Measurements from ENCODE around the gene DAPK2.

The DAPK2 gene

GRCh38 chr15:63943829-63944680 is 102.2 kb downstream of the DAPK2 start:
- Mint-ChIP-seq H3K4me3 (no peak overlapping the region), H3K36me3 (no peaks in the 10 kb centered on the region), H3K27me3 (no peaks in the 10 kb centered on the region), H3K27ac (no peak overlapping the region), H3K4me1 (ENCODE audit: low read depth) (peaks cover 20% of the 10 kb centered on the region), H3K9me3 (ENCODE audit: low read depth) (no peaks in the 10 kb centered on the region)

DNA sequence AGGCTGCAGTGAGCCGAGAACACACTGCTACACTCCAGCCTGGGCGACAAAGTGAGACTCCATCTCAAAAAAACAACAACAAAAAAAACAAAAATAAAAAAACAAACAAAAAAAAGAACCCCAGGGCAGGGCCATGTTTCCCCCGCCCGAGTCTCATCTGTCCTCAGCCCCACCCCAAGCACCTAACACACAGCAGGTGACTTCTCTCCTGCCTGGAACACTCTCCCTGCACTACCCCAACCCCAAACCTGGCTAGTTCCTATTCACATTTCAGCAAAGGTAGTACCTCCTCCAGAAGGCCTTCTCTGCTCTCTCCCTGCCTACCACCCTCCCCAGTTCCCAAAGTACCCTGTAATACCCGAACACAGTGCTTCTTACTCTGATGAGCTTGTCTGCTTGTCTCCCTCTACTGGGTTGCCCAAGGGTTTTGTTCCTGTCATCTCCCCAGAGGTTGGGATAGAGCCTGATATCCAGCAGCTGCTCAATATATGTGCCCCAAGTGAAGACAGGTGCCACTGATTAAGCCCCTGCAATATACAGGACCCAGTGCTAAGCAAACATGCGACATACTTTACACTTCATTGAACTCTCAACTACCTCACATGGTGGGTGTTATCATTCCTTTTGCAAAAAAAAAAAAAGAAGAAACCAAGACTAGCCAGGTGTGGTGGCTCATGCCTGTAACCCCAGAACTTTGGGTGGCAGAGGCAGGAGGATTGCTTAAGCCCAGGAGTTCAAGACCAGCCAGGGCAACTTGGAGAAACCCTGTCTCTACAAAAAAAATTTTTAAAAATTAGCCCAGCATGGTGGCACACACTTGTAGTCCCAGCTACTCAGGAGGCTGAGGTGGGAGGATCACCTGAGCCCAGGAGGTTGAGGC is 103.6 kb downstream of the DAPK2 start:
- no peak overlapping the region for H3K27ac Mint-ChIP-seq
- H3K4me1 Mint-ChIP-seq (ENCODE audit: low read depth), result peaks cover 33% of the 10 kb centered on the region
- no peaks in the 10 kb centered on the region for H3K9me3 Mint-ChIP-seq (ENCODE audit: low read depth)
- no peaks in the 10 kb centered on the region for H3K36me3 Mint-ChIP-seq
- no peak overlapping the region for H3K4me3 Mint-ChIP-seq
- no peaks in the 10 kb centered on the region for H3K27me3 Mint-ChIP-seq

- Mint-ChIP-seq H3K27ac (no peak overlapping the region), H3K36me3 (no peaks in the 10 kb centered on the region), H3K4me3 (no peak overlapping the region), H3K9me3 (ENCODE audit: low read depth) (no peaks in the 10 kb centered on the region), H3K4me1 (ENCODE audit: low read depth) (peaks cover 36% of the 10 kb centered on the region), H3K27me3 (no peaks in the 10 kb centered on the region)
Observed at GRCh38 chr15:63941698-63942465, 104.4 kb downstream of the DAPK2 start.

- H3K4me3 Mint-ChIP-seq, result no peak overlapping the region
- H3K27me3 Mint-ChIP-seq, result no peaks in the 10 kb centered on the region
- peaks cover 36% of the 10 kb centered on the region for H3K4me1 Mint-ChIP-seq (ENCODE audit: low read depth)
- no peaks in the 10 kb centered on the region for H3K9me3 Mint-ChIP-seq (ENCODE audit: low read depth)
- H3K36me3 Mint-ChIP-seq, result no peaks in the 10 kb centered on the region
- H3K27ac Mint-ChIP-seq, result no peak overlapping the region
Observed at GRCh38 chr15:63940966-63941620, 105.2 kb downstream of the DAPK2 start.

GRCh38 chr15:63939531-63940130 is 106.7 kb downstream of the DAPK2 start:
- Mint-ChIP-seq H3K4me3 (peak overlapping the region; percentile 18), H3K36me3 (no peaks in the 10 kb centered on the region), H3K27ac (peak overlapping the region; percentile 74), H3K27me3 (no peaks in the 10 kb centered on the region), H3K9me3 (ENCODE audit: low read depth) (no peaks in the 10 kb centered on the region), H3K4me1 (ENCODE audit: low read depth) (peaks cover 33% of the 10 kb centered on the region)

GRCh38 chr15:63938486-63939061 is 107.7 kb downstream of the DAPK2 start:
- H3K36me3 Mint-ChIP-seq, result no peaks in the 10 kb centered on the region

DNA sequence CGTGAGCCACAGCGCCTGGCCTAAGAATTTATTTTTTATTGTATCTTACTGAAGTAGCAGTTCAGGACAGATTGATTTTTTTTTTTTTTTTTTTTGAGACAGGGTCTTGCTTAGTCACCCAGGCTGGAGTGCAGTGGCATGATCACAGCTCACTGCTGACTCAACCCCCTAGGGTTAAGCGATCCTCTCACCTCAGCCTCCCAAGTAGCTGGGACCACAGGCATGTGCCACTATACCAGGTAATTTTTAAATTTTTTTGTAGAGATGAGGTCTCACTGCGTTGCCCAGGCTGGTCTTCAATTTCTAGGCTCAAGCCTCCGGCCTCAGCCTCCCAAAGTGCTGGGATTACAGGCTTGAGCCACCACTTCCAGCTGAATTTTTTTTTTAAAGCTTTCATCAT is 112.8 kb downstream of the DAPK2 start:
- H3K27ac Mint-ChIP-seq, result no peak overlapping the region
- no peaks in the 10 kb centered on the region for H3K27me3 Mint-ChIP-seq
- H3K4me1 Mint-ChIP-seq (ENCODE audit: low read depth), result peaks cover 10% of the 10 kb centered on the region
- no peak overlapping the region for H3K4me3 Mint-ChIP-seq
- no peaks in the 10 kb centered on the region for H3K36me3 Mint-ChIP-seq
- H3K9me3 Mint-ChIP-seq (ENCODE audit: low read depth), result no peaks in the 10 kb centered on the region

More at GRCh38 chr15:63938486-63939061, 107.7 kb downstream of the DAPK2 start:
- peaks cover 33% of the 10 kb centered on the region for H3K4me1 Mint-ChIP-seq (ENCODE audit: low read depth)
- H3K27ac Mint-ChIP-seq, result peak overlapping the region; percentile 58
- no peaks in the 10 kb centered on the region for H3K9me3 Mint-ChIP-seq (ENCODE audit: low read depth)
- no peaks in the 10 kb centered on the region for H3K27me3 Mint-ChIP-seq
- peak overlapping the region; percentile 18 for H3K4me3 Mint-ChIP-seq

- H3K27me3 Mint-ChIP-seq, result no peaks in the 10 kb centered on the region
- no peaks in the 10 kb centered on the region for H3K9me3 Mint-ChIP-seq (ENCODE audit: low read depth)
- H3K36me3 Mint-ChIP-seq, result no peaks in the 10 kb centered on the region
- no peak overlapping the region for H3K4me3 Mint-ChIP-seq
- H3K27ac Mint-ChIP-seq, result no peak overlapping the region
- H3K4me1 Mint-ChIP-seq (ENCODE audit: low read depth), result no peaks in the 10 kb centered on the region
Observed at GRCh38 chr15:63931556-63931955, 114.7 kb downstream of the DAPK2 start.

GRCh38 chr15:63930034-63930433 is 116.3 kb downstream of the DAPK2 start:
- no peak overlapping the region for H3K27ac Mint-ChIP-seq
- H3K9me3 Mint-ChIP-seq (ENCODE audit: low read depth), result no peaks in the 10 kb centered on the region
- no peaks in the 10 kb centered on the region for H3K27me3 Mint-ChIP-seq

GRCh38 chr15:63928185-63928842 is 118.0 kb downstream of the DAPK2 start:
- H3K4me3 Mint-ChIP-seq, result no peak overlapping the region
- H3K36me3 Mint-ChIP-seq, result no peaks in the 10 kb centered on the region
- H3K4me1 Mint-ChIP-seq (ENCODE audit: low read depth), result no peaks in the 10 kb centered on the region
- H3K27me3 Mint-ChIP-seq, result no peaks in the 10 kb centered on the region
- H3K9me3 Mint-ChIP-seq (ENCODE audit: low read depth), result no peaks in the 10 kb centered on the region
- no peak overlapping the region for H3K27ac Mint-ChIP-seq

More at GRCh38 chr15:63930034-63930433, 116.3 kb downstream of the DAPK2 start:
- Mint-ChIP-seq H3K4me1 (ENCODE audit: low read depth) (no peaks in the 10 kb centered on the region), H3K36me3 (no peaks in the 10 kb centered on the region), H3K4me3 (no peak overlapping the region)

- H3K27ac Mint-ChIP-seq, result no peak overlapping the region
- no peaks in the 10 kb centered on the region for H3K9me3 Mint-ChIP-seq (ENCODE audit: low read depth)
- H3K4me3 Mint-ChIP-seq, result no peak overlapping the region
- H3K27me3 Mint-ChIP-seq, result no peaks in the 10 kb centered on the region
- H3K4me1 Mint-ChIP-seq (ENCODE audit: low read depth), result peaks cover 15% of the 10 kb centered on the region
- H3K36me3 Mint-ChIP-seq, result no peaks in the 10 kb centered on the region
Observed at GRCh38 chr15:63923993-63924950, 122.0 kb downstream of the DAPK2 start.

DNA sequence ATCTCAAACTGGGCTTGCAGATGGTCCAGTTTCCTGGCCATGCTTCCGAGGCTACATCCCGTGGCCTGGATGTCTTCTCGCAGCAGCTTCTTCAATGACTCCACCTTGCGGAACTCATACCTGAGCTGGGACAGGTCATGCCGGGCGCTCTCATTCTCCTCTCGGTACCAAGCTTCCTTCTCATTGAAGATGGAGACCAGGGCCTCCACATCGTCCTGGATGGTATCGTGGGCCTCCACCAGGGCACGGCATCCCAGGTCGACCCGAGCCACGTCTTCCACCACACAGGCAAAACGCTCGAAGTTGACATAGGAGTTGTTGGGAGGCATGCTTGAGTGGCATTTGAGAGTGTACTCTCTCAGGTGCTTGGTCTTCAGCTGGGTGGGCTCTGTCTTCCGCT is 123.4 kb downstream of the DAPK2 start:
- Mint-ChIP-seq H3K27me3 (no peaks in the 10 kb centered on the region), H3K36me3 (no peaks in the 10 kb centered on the region), H3K4me1 (ENCODE audit: low read depth) (peaks cover 15% of the 10 kb centered on the region), H3K27ac (no peak overlapping the region), H3K9me3 (ENCODE audit: low read depth) (no peaks in the 10 kb centered on the region), H3K4me3 (no peak overlapping the region)

Measured in activated naive CD8-positive, alpha-beta T cell (primary cell).